GM21360 (cell line): Measurements from ENCODE around the gene ALKBH3.

Source experiments
- ATAC-seq: cut with Tn5 transposase; IDR thresholded peaks from one replicate; pipeline ENCODE4 v1.9.1; 2021; ENCODE audit warnings: mild to moderate bottlenecking, moderate library complexity; ENCODE audit not compliant: unreplicated experiment

ALKBH3 gene

DNA sequence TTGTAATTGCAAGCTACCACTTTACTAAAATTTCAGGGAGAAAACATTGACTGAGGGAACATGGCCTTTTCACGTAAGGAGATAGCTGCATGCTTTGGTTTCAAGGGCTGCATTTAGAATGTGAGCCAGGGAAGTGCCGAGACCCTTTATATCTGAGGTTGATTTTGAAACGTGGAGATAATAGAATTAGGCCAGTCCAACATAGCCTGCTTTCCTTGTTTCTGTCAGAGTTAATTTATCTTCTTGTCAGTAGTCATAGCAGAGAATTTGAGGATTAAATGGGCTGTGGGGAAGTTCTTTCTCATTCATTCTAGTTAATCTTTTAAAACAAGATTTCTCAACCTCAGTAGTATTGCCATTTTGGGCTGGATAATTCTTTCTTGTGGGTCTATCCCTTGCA is 12.2 kb downstream of the ALKBH3 start:
- ATAC-seq = no peak

GRCh38 chr11:43894546-43894945 is 13.9 kb downstream of the ALKBH3 start:
- ATAC-seq = no peak

DNA sequence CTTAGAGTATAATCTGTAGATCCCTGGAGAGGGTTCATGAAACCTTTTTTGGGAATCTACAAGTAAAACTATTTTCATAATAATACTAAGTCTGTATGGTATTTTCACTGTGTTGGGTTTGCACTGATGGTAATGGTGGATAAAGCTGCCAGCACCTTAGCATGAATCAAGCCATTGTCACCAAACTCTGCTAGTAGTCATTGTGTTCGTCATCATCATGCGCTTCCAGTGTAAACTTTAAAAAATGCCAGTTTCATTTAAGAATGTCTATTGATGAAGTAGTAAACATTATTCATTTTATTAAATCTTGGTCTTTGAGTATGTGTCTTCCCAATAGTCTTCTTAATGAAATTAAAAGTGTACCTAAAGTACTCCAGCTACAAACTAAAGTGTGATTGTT is 15.0 kb downstream of the ALKBH3 start:
- ATAC-seq = no peak

DNA sequence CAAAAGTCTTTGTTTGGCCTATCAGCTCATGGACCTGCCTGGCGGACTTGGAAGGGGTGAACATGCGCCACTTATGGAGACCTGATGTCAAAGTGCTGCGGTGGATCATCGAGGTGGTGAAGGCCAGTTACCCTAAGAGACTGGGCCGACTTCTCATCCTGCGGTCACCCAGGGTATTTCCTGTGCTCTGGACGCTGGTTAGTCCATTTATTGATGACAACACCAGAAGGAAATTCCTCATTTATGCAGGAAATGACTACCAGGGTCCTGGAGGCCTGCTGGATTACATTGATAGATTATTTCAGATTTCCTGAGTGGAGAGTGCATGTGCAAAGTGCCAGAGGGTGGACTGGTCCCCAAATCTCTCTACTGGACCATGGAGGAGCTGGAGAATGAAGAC is 17.9 kb downstream of the ALKBH3 start:
- ATAC-seq = no peak

GRCh38 chr11:43899094-43899493 is 18.5 kb downstream of the ALKBH3 start:
- no peak for ATAC-seq

DNA sequence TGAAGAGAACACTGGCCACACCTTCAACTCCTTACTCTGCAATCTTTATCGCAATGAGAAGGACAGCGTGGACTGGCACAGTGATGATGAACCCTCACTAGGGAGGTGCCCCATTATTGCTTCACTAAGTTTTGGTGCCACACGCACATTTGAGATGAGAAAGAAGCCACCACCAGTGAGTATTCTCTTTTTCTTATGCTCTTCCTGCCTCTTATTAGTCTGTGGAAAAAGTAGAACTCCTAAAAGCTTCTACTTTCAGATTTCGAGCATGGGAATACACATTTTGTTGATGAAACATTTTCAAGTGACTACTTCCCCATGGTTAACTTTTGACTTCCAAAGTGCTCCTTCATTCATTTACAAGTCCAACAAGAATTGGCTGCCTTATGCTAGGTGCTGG is 20.9 kb downstream of the ALKBH3 start:
- no peak for ATAC-seq

- ATAC-seq = no peak
Observed at GRCh38 chr11:43903078-43903477, 22.4 kb downstream of the ALKBH3 start.

DNA sequence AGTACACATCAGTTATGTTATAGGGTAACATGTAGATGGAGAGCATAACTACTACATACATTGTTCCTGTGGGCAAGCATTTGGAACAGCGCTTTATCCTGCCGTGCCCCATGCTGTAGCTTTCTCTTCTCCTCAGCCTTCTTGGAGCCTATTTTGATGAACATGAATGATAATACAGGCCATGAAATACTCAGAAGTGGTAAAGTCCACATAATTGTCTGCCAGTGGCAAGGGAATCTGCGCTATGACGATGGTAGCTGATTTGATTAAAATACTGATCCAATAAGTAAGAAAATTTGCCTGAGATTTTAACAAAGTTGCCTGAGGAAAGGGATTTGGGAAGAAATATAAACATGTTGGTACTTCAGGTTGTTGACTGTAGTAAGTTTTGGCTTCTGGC is 23.3 kb downstream of the ALKBH3 start:
- no peak for ATAC-seq

DNA sequence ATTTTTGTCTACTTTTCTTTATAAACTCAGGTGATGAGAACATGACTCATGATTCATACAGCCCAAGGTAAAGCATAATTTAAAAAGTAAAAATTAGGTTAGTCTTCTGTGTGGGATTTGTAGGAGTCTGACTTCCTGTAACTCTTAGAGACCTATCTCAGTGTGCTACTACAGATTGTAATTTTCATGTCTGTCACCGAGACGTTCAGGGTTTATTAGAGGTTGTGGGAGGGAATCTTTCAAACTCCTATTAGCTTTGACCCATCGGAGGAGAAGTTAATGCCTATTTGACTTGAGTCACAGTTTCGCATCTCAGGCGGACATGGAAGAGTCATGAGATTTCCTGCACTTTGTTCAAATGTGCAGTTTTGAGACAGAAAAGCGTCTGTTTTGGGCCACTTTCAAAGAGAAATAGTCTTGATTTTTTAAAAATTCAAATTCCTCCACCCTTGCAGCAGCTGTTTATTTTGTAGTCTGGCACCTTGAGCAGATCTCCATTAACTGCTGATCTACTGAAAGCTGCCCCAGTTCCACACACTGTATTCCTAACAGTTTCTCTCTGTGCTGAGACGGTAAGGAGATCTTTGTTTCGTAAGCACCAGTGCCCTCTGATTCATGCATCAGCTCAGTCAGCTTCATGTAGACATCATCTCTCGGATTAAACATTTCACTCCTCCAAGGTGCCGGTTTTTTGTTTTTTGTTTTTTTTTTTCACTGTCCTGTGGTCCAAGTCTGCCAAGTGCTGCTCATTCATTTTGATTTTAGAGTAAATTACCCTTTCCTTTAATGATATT is 24.3 kb downstream of the ALKBH3 start:
- no peak for ATAC-seq

DNA sequence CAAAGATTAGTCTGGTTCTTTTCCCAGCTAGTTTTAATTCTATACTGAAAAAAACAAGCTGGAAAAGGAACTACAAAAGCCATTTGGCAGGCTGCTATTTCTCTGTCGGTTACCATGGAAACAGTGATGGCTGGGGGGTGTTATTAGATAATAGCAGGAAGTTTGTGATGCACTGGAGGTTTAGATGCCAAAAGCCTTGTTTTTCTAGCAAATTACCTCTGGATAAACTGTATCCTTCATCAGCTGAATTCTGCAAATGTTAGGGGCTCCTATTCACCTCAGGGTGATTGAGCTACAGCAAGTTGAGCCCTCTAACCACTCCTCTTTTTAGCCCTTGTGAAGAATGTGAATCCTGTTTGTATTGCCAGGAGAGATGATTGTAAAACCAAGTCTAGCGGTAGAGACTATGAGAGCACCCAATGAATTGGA is 25.2 kb downstream of the ALKBH3 start:
- ATAC-seq = no peak

DNA sequence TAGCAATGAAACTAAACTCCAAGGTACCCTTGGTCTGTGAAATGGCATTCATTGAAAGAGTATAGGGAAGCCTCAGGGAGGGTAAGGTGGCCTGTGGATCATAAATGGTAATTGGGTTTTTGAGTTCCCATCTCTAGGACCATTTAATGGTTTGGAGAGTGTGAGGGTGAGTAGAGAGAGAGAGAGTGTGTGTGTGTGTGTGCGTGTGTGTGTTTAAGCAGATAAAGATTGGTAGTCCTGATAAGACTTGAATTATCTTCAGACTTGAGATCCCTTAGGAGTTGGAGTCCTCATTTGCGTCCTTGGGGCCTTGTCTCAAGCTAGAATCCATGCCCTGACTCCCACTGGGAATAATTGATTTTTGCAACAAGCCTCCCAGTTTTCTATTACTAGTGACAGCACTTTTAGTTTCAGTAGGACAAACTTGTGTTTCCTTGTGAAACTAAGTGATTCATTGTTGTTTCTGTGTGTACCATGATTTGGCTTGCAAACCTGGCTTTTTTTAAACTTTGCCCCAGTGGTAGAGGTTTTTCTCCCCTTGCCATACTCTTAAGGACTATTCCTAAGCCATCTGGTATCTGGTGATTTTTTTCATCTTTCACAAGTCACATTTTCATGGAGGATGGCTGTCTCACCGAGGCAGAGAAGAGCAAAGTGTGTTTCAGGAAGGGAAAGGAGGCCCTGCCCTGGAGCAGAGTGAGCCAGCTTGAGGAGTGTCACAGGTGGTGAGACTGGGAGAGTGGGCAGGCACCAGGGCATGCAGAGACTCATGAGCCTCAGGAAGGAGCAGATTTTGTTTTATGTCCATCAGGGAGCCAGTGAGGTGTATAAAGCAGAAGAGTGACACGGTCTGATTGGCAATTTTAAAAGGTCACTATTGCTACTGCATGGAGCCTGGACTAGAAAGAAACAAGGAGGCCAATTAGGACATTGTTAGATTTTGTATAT is 26.7 kb downstream of the ALKBH3 start:
- ATAC-seq = peak; percentile 49

GRCh38 chr11:43908191-43908590 is 27.6 kb downstream of the ALKBH3 start:
- no peak for ATAC-seq

DNA sequence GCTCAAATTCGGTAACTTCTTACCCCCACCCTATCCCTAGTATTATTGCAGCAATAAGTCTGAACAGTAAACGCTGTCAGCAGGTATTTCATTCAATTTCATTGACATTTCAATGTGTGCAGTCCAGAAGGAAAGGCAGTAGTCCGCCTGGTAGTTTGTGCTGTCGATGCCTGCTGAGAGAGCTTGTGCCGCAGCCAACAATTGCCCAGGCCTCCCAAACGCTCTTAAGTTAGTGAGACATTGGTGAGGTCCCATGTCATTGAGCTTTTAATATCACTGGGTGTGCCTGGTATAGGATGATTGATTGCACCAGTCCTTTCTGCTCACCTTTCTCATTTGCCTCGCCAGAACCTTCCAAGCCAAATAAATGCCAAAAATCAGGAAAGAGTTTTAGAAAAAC is 28.1 kb downstream of the ALKBH3 start:
- no peak for ATAC-seq

GRCh38 chr11:43913829-43914380 is 33.3 kb downstream of the ALKBH3 start:
- ATAC-seq = no peak

DNA sequence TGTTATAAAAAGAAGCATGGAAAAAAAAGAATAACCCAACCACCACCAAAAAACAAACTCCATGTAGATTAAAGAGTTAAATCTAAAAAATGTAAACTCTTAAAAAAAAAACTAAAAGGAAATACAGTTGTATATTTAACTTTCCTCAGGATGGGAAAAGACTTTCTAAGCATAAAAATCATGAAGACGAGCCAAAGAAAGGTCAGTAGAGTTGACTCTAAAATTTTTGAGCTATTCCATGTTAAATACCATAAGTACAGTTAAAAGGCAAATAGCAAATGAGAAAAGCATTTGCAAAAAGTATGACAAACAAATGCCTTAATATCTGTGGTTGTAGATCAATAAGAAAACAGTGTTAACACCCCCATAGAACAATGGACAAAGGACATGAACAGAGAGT is 33.8 kb downstream of the ALKBH3 start:
- ATAC-seq = no peak

DNA sequence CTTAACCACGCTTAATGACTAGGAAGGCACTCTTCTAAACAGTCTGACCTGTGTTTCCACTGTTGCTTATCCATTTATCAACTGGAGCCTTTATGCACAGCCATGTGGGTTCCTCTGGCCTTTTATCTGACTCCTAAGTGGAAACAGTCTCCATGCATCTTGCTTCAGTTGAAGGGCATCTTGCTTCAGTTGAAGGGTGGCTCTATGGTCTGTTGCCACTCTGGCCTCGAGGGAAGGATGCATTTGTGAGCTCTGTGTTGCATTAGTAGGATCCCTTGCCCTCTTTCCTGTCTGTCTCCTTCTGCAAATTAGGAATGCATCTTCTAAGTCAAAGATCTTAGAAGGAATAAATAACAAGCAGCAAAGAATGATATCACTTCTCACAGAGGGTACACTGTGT is 36.0 kb downstream of the ALKBH3 start:
- no peak for ATAC-seq

DNA sequence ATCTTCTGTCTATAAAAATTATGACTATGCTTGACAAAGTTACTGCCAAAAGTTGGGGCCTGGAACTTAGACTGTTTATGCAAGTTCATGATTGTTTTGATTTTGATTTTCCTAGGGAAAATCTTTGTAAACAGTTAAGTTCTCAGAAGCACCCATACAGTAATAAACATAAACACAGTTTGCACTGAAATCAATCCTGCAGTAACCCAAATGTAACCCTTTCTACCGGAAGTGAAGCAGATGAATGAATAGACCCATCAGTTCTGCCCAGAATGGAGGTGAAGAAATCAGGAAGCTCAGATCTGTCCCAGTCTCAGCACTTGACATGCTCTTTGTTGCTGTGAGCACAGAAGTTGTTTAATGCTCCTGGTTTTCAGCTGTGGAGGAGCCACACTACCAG is 37.2 kb downstream of the ALKBH3 start:
- no peak for ATAC-seq

GRCh38 chr11:43918662-43919061 is 38.0 kb downstream of the ALKBH3 start:
- ATAC-seq = no peak

- ATAC-seq = no peak
Observed at GRCh38 chr11:43919852-43920597, 39.4 kb downstream of the ALKBH3 start.

DNA sequence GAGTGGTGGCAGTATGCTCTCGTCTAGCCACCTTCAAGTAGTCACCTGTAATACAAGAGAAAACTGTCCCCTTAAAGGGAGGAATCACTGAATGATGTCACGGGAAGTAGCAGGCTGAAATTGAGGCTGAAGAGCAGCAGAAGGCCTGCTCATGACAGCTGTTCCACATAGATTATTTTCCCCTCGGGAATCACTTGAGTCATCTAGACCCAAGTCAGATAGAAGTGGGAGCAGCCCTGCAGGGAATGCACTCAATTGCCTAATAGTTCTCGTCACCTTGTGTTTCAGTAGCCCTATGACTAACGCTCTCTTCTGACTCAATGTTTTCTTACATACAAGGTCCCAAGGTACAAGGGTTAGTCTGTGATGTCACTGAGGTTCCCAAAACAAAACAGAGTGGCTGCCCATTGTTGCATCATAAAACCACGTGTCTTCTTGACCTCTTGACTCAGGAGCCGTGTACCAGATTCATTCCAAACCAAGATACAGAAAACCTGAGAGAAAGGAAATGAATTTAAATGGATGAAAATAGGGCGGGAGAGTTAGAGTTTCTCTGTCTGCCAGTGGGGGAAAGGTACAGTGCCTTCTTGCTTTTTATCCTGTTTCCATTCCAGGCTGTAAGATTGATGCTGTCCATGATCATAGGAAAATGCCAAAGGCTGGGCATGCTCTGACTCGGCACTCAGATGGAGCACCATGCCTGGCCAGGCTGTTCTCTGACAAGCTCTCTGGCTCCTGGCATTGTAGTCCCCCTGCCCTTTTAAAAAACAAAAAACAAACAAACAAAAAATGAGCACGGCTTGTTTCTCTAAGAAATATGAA is 40.2 kb downstream of the ALKBH3 start:
- no peak for ATAC-seq
